Keratinocyte (primary cell): ENCODE results near the gene ST8SIA6. TPM values are rescaled to one million over a fixed set of nuclear protein-coding genes. Genes with fewer than 3 reads are reported as not detected.

Experiments used
- DNase-seq: peaks from one replicate; pipeline ENCODE4 v3.0.0-alpha.2; 2011; ENCODE audit warnings: low read depth, missing footprints, low spot score
- FAIRE-seq: peaks from 2 replicates; lab custom pipeline; 2011; peaks lifted over from hg19 to GRCh38; lab: Jason Lieb, UNC
- H2AFZ ChIP-seq: 2 replicates; pipeline ENCODE4 v1.6.0; 2012; ENCODE audit warnings: low read length, control low read depth, inconsistent platforms; ENCODE audit not compliant: control insufficient read depth
- H3K27ac ChIP-seq: 2 replicates; pipeline ENCODE4 v1.5.1; 2011; ENCODE audit warnings: low read length; ENCODE audit not compliant: control insufficient read depth, insufficient read depth
- H3K27me3 ChIP-seq: 3 replicates; pipeline ENCODE4 v1.6.0; 2011; ENCODE audit warnings: low read length; ENCODE audit not compliant: control insufficient read depth, insufficient read depth; ENCODE audit errors: extremely low read depth
- H3K36me3 ChIP-seq, 2 experiments: 2 replicates in 1 of 2; 3 replicates in 1 of 2; pipeline ENCODE4 v1.5.1; 2011; ENCODE audit warnings: low read length in 2 of 2, mild to moderate bottlenecking in 1 of 2; ENCODE audit not compliant: control insufficient read depth in 2 of 2, insufficient read depth in 2 of 2; ENCODE audit errors: extremely low read depth in 1 of 2
- H3K4me1 ChIP-seq: 3 replicates; pipeline ENCODE4 v1.5.1; 2011; ENCODE audit warnings: low read length; ENCODE audit not compliant: control insufficient read depth, insufficient read depth; ENCODE audit errors: extremely low read depth
- H3K4me2 ChIP-seq: 3 replicates; pipeline ENCODE4 v1.6.0; 2011; ENCODE audit warnings: low read depth, low read length; ENCODE audit not compliant: control insufficient read depth, insufficient read depth; ENCODE audit errors: extremely low read depth
- H3K4me3 ChIP-seq, 3 experiments: fragments of 200-600 bp in 1 of 3; sonication (generic) in 1 of 3; 2 replicates in 2 of 3; 3 replicates in 1 of 3; pipeline ENCODE4 v1.5.1; 2011 to 2016; ENCODE audit warnings: low read length in 3 of 3, mild to moderate bottlenecking in 3 of 3, control low read depth in 2 of 3, inconsistent platforms in 1 of 3, low read depth in 1 of 3, mixed read lengths in 1 of 3, mixed run types in 1 of 3, moderate library complexity in 1 of 3; ENCODE audit not compliant: control insufficient read depth in 2 of 3, insufficient read depth in 2 of 3; ENCODE audit errors: extremely low read depth in 1 of 3
- H3K79me2 ChIP-seq: 2 replicates; pipeline ENCODE4 v1.6.0; 2012; ENCODE audit warnings: low read length; ENCODE audit not compliant: control insufficient read depth, insufficient read depth
- H3K9ac ChIP-seq: 3 replicates; pipeline ENCODE4 v1.6.0; 2011; ENCODE audit warnings: low read length; ENCODE audit not compliant: control insufficient read depth, insufficient read depth; ENCODE audit errors: extremely low read depth
- H3K9me1 ChIP-seq: 3 replicates; pipeline ENCODE4 v1.6.0; 2011; ENCODE audit warnings: low read length; ENCODE audit not compliant: control insufficient read depth, insufficient read depth; ENCODE audit errors: extremely low read depth
- H3K9me3 ChIP-seq: 2 replicates; pipeline ENCODE4 v1.5.1; 2012; ENCODE audit warnings: low read depth, low read length; ENCODE audit not compliant: control insufficient read depth
- H4K20me1 ChIP-seq: 3 replicates; pipeline ENCODE4 v1.6.0; 2011; ENCODE audit warnings: low read length; ENCODE audit not compliant: control insufficient read depth, insufficient read depth; ENCODE audit errors: extremely low read depth
- EZH2 ChIP-seq: IDR thresholded peaks from one replicate; pipeline ENCODE4 v1.6.1; 2012; ENCODE audit warnings: inconsistent platforms, mild to moderate bottlenecking, low read length, moderate library complexity
- dilution Hi-C: fragments of 300-500 bp; cut with MboI; formaldehyde crosslinking; loops from one replicate; pipeline ENCODE4 v1.7.0; 2020; ENCODE audit warnings: low sequenced_read_pairs; ENCODE audit not compliant: extremely low pct_ligation_motif_present
- polyA plus RNA-seq, 5 experiments: library from polyadenylated mRNA; depleted of rRNA in 3 of 5; stranded (reverse) in 3 of 5; stranded (forward) in 1 of 5; unstranded in 1 of 5; fragments of >200 nt; gene quantifications; 1 replicate in 1 of 5; 2 replicates in 3 of 5; 3 replicates in 1 of 5; pipeline versions ENCODE4 v1.2.1 to v1.2.3, GENCODE V29; 2011 to 2012; ENCODE audit warnings: missing spikeins in 2 of 5, low read depth in 1 of 5, low replicate concordance in 1 of 5
- TF ChIP-seq, protein P1 (sequence below), 3 experiments: IDR thresholded peaks in 1 of 3; conservative IDR thresholded peaks in 1 of 3; optimal IDR thresholded peaks in 1 of 3; 2 replicates in 2 of 3; 3 replicates in 1 of 3; pipeline versions ENCODE3 to v1.5.1; 2011; ENCODE audit warnings: low read length in 3 of 3, mild to moderate bottlenecking in 3 of 3, moderate library complexity in 2 of 3, control low read depth in 1 of 3, inconsistent platforms in 1 of 3; ENCODE audit not compliant: insufficient read depth in 2 of 3; ENCODE audit errors: extremely low read depth in 1 of 3

ST8SIA6 gene
- polyA plus RNA-seq, 1 donor (not counting 4 experiments of a cell fraction or from before 2014, with no cell fraction given) = not detected

DNA sequence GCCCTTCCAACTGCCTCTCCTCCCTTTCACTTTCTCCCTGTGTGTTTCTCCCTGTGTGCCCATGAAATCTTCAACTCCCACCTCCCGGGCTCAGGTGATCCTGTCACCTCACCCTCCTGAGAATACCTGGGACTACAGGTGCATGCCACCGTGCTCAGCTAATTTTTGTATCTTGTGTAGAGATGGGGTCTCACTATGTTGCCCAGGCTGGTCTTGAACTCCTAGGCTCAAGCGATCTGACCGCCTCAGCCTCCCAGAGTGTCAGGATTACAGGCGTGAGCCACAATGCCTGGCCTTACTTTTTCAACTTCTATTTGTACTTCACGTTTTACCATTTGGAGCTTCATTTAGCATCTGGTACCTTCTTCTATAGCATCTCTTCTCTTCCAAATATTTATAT, 24.9 kb downstream of the ST8SIA6 start:
- H3K9ac ChIP-seq = no peak overlapping the region
- no peaks in the 10 kb centered on the region for H3K79me2 ChIP-seq
- peaks cover 5% of the 10 kb centered on the region for H3K27me3 ChIP-seq
- no peak overlapping the region for H3K4me2 ChIP-seq
- TF ChIP-seq EZH2 = no peak
- TF ChIP-seq, protein P1, sequence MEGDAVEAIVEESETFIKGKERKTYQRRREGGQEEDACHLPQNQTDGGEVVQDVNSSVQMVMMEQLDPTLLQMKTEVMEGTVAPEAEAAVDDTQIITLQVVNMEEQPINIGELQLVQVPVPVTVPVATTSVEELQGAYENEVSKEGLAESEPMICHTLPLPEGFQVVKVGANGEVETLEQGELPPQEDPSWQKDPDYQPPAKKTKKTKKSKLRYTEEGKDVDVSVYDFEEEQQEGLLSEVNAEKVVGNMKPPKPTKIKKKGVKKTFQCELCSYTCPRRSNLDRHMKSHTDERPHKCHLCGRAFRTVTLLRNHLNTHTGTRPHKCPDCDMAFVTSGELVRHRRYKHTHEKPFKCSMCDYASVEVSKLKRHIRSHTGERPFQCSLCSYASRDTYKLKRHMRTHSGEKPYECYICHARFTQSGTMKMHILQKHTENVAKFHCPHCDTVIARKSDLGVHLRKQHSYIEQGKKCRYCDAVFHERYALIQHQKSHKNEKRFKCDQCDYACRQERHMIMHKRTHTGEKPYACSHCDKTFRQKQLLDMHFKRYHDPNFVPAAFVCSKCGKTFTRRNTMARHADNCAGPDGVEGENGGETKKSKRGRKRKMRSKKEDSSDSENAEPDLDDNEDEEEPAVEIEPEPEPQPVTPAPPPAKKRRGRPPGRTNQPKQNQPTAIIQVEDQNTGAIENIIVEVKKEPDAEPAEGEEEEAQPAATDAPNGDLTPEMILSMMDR (optimal IDR thresholded peaks at IDR 0.05 in 1 of 3, IDR thresholded peaks at IDR 0.05 in 1 of 3, conservative IDR thresholded peaks at IDR 0.05 in 1 of 3; ENCODE audit: extremely low read depth in 1 of 3, insufficient read depth in 2 of 3, low read length in 3 of 3) = no peak
- H3K4me1 ChIP-seq = no peaks in the 10 kb centered on the region
- DNase-seq = no peak
- no peaks in the 10 kb centered on the region for H3K9me3 ChIP-seq
- no peaks in the 10 kb centered on the region for H3K36me3 ChIP-seq
- no peak overlapping the region for H3K27ac ChIP-seq
- no peaks in the 10 kb centered on the region for H3K9me1 ChIP-seq
- no peak for FAIRE-seq
- H4K20me1 ChIP-seq = no peaks in the 10 kb centered on the region
- dilution Hi-C loops = no loop called here
- no peak overlapping the region for H3K4me3 ChIP-seq
- H2AFZ ChIP-seq = no peak overlapping the region

DNA sequence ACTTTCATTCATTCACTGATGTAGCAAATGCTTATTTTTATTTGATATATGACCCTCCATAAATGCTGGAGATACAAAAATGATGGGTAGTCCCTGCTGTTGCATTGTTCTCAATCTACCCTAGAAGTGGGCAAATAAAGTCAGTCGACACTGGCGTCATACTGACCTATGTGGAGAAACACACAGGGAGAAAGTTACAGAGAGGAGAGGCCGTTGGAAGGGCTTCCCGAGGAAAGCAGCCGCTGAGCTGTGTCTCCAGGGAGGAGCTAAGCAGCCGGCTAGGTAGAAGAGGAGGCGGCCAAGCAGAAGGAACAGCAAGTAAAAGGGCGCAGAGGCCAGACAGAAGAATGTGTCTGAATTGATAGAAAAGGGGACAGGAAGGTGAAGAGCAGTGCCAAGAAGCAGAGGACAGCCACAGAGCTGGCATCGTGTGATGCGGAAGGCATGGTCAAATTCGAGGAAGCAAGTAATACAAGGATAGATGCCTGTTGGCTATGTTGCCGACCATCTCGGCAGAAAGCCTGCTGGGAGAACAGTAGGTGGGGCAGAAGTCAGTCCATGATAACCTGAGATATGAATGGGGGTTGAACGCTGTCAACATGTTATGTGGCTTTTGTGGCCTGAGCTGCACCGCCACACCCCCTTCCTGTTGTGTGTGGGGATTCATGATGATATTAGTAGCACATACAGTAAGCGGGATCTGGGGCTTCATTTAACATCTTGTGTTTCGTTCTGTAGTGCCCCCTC, 25.9 kb downstream of the ST8SIA6 start:
- Histone ChIP-seq H3K4me1 (no peaks in the 10 kb centered on the region), H3K4me3 (no peak overlapping the region), H3K27ac (no peak overlapping the region), H3K9me1 (no peaks in the 10 kb centered on the region), H3K4me2 (no peak overlapping the region), H3K9ac (no peak overlapping the region), H4K20me1 (no peaks in the 10 kb centered on the region), H3K36me3 (no peaks in the 10 kb centered on the region), H3K27me3 (no peaks in the 10 kb centered on the region), H2AFZ (no peak overlapping the region), H3K79me2 (no peaks in the 10 kb centered on the region), H3K9me3 (no peaks in the 10 kb centered on the region)
- TF ChIP-seq, protein P1 (optimal IDR thresholded peaks at IDR 0.05 in 1 of 3, IDR thresholded peaks at IDR 0.05 in 1 of 3, conservative IDR thresholded peaks at IDR 0.05 in 1 of 3; ENCODE audit: extremely low read depth in 1 of 3, insufficient read depth in 2 of 3, low read length in 3 of 3) = no peak
- no peak for TF ChIP-seq EZH2
- dilution Hi-C loops = no loop called here
- no peak for FAIRE-seq
- no peak for DNase-seq
